22Rv1 (cell line): ENCODE data around the gene THADA.

Experiments used
- CTCF ChIP-seq: fragments of 450-650 bp; IDR thresholded peaks from 2 replicates; pipeline ENCODE4 v1.5.1; 2017; ENCODE audit warnings: mild to moderate bottlenecking
- ZFX ChIP-seq: fragments of 450-650 bp; IDR thresholded peaks from 2 replicates; pipeline ENCODE4 v1.6.1; 2017; ENCODE audit warnings: antibody characterized with exemption, borderline replicate concordance

DNA sequence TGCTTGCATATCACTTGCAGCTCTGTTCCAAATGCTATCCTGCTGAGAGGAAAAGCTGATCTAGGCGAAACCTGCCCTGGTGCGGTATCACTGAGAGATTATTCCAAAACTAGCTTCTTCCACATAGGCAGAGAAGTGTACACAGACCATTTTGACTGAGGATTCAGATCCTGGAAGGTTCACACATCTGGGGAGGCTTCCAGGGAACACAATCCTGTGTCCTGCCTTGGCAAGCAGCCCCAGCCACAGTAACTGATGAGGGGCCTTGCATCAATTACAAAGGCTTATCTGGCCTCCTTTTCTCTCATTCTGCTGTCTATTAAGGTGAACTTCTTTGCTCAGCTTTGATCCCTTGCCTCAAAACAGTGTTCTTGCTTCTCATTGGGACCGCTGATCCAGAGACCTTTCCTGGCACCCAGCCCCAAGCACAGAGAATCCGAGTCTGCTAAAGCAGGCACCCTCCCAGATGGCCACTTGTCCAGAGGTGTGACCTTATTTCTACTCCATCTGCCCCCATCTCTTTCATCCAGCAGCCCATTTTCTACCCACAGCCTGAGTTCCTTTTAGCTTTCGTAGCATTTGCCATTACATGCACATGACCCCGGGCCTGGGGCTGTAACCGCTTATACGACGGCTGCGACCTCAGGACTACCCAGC lies 317.1 kb downstream of the THADA start:
- no peak for TF ChIP-seq CTCF
- no peak for TF ChIP-seq ZFX
